ENCODE results near the gene FKBP6.
A peak's percentile ranks its signal among the peaks of the same experiment; 100 is the strongest.
"Not testable (repeated sequence)": the region's sequence is repeated elsewhere in the genome, so short reads cannot be mapped to it uniquely, and the experiment has no call there.

Gene FKBP6, protein sequence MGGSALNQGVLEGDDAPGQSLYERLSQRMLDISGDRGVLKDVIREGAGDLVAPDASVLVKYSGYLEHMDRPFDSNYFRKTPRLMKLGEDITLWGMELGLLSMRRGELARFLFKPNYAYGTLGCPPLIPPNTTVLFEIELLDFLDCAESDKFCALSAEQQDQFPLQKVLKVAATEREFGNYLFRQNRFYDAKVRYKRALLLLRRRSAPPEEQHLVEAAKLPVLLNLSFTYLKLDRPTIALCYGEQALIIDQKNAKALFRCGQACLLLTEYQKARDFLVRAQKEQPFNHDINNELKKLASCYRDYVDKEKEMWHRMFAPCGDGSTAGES

GRCh38 chr7:73327922-73328321 is at the start of gene FKBP6, which contains the start of gene TRIM50:
Gene FKBP6 (plus strand): TSS chr7:73328161. CDS start chr7:73328429, 268 bp downstream.
Gene TRIM50 (minus strand): TSS chr7:73328082. CDS start chr7:73324787, 3,295 bp downstream.
- DNase-seq (ENCODE audit: low spot score), result not testable (repeated sequence)

DNA sequence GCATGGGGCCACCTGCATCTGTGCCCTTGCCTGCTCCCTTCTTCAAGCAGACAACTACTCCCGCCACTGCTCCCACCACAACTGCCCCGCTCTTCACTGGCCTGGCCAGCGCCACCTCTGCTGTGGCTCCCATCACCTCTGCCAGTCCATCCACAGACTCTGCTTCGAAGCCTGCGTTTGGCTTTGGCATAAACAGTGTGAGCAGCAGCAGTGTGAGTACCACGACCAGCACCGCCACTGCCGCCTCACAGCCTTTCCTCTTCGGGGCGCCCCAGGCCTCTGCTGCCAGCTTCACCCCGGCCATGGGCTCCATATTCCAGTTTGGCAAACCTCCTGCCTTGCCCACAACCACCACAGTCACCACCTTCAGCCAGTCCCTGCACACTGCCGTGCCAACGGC is 30.7 kb upstream of the FKBP6 start:
- DNase-seq (ENCODE audit: low spot score), result not testable (repeated sequence)

GRCh38 chr7:73297706-73298105 is 30.3 kb upstream of the FKBP6 start:
- DNase-seq (ENCODE audit: low spot score), result not testable (repeated sequence)

GRCh38 chr7:73299812-73300211 is 28.1 kb upstream of the FKBP6 start:
- not testable (repeated sequence) for DNase-seq (ENCODE audit: low spot score)

- not testable (repeated sequence) for DNase-seq (ENCODE audit: low spot score)
These were observed 26.9 kb upstream of the FKBP6 start for GRCh38 chr7:73301108-73301507.

- not testable (repeated sequence) for DNase-seq (ENCODE audit: low spot score)
These were observed 25.1 kb upstream of the FKBP6 start for GRCh38 chr7:73302846-73303245.

- no peak for DNase-seq (ENCODE audit: low spot score)
These were observed 24.4 kb upstream of the FKBP6 start for GRCh38 chr7:73303546-73303945.

DNA sequence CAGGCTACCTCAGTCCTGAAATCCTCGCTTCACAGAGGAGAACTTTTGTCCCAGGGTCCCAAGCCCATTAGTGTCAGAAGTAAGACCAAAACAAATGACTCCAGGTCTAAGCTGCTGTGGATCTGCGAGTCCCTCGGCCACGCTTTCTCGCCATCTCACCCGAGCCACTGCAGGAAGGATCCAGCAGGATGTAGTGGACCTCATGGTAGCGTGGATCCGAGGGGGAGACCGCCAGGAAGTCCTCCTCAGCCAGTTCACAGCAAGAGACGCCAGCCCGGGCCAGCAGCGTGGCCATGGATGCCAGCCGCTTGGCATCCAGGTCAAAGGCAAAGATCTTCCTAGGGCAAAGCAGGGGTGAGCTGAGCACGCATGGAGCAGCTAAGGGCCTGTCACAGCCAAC is 23.9 kb upstream of the FKBP6 start:
- no peak for DNase-seq (ENCODE audit: low spot score)

DNA sequence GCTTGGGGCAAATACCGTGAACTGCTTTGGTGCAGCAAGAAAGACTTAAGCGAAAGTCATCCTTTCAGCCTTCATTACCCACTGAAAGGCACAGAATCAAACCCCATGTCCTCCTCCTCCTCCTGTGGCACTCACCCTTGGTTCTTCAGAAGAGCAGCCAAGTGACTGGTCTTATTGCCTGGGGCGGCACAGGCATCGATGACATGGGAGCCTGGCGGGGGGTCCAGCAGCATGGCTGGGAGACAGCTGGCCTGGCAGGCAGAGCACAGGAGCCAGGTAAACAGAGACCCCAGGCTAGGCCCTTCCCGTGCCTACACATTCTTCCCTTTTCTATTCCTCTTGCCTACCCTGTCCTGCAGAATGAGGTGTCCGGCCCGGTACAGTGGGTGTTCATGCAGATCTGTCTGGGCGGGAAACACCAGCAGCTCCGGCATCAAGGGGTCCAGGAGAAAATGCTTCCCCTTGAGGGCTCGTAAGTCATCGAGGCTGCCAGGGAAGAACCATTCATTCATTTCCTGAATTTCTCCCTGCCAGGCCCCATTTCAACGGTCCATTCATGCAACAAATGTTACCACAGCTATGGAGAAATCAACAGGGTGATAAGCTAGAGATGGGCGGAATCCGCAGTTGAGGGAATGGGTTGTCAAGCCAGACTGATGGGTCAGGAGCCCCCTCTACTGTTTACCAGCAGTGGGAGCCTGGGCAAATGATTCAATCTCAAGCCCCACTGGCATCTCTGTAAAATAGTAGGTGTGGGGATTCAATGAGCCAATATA is 23.2 kb upstream of the FKBP6 start:
- DNase-seq (ENCODE audit: low spot score), result not testable (repeated sequence)

- no peak for DNase-seq (ENCODE audit: low spot score)
These were observed 20.5 kb upstream of the FKBP6 start for GRCh38 chr7:73307436-73307835.

- DNase-seq (ENCODE audit: low spot score), result no peak
These were observed 19.8 kb upstream of the FKBP6 start for GRCh38 chr7:73308074-73308664.

- peak; percentile 91 for DNase-seq (ENCODE audit: low spot score)
These were observed 19.2 kb upstream of the FKBP6 start, which contains the start of gene NSUN5 for GRCh38 chr7:73308665-73309214. Gene NSUN5 (minus strand): TSS chr7:73308826. CDS start chr7:73308790, 36 bp downstream.

DNA sequence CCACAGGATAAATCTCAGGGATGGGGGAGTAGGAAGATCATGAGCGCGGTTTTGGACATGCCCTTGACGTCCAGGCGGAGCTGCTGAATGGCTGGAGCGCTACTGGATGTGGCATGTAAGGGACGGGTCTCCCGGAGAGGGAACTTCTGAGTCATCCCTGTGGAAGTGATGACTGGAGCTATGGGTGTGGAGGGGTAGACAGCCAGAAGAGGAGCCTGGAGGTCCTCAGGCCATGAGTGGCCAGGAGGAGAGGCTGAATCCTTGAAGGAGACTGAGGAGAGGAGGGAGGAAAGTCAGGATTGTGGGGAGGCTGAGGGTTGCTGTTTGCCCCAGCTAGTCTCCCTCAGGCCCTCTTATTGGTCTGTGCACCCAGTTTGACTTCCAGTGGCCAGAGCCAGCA is 16.5 kb upstream of the FKBP6 start:
- DNase-seq (ENCODE audit: low spot score), result not testable (repeated sequence)

DNA sequence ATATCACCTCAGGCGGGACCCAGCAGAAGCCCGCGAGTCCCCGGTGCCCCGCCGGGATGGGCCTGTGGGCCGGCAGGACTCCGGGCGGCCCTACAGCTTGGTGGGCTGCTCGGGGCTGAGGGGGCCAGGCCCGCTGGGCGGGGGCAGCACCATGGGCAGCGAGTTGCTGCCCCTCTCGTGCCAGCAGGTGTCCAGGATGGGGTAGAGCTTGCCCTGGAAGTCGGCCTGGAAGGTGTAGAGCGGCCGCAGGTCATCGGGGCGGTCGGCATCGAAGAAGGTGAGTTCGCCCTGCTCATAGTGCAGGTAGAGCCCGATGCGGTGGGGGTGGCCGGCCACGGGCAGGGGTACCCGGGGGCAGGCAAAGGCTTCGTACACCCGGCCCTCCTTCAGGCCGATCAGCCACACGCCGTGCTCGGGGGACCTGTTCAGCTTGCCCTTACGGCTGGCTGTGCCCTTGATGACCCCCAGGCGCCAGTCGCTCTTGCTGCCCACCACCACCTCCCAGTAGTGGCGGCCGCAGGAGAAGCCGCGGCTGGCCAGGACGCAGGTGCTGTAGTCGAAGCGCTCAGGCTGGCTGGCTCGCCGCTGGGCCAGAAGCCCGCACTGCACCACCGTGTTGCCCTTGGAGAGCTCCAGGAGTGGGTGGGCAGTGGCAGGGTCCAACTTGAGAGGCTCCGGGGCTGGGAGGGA is 15.0 kb upstream of the FKBP6 start:
- DNase-seq (ENCODE audit: low spot score), result no peak

DNA sequence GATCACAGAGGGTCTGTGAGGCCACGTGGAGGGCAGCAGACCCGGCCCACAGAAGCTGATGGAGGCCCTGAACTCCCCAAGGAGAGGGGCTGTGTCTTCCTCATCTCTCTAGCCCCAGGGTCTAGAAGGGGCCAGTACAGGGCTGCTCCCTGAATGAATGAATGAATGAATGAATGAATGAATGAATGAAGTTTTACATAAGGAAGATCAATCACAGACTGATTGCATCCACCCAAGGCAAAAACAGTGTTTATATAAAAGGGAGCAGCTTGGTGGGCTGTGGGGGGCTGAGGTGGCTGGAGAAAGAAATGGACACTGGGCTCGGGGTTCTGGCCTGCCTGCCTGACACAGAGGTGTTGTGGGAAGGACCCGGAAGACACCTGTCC is 14.4 kb upstream of the FKBP6 start:
- DNase-seq (ENCODE audit: low spot score), result no peak

GRCh38 chr7:73314271-73314670 is 13.7 kb upstream of the FKBP6 start:
- no peak for DNase-seq (ENCODE audit: low spot score)

GRCh38 chr7:73316521-73316920 is 11.4 kb upstream of the FKBP6 start:
- DNase-seq (ENCODE audit: low spot score), result no peak

GRCh38 chr7:73318656-73319204 is 9.2 kb upstream of the FKBP6 start:
- not testable (repeated sequence) for DNase-seq (ENCODE audit: low spot score)

- not testable (repeated sequence) for DNase-seq (ENCODE audit: low spot score)
These were observed 8.4 kb upstream of the FKBP6 start for GRCh38 chr7:73319541-73319940.

DNA sequence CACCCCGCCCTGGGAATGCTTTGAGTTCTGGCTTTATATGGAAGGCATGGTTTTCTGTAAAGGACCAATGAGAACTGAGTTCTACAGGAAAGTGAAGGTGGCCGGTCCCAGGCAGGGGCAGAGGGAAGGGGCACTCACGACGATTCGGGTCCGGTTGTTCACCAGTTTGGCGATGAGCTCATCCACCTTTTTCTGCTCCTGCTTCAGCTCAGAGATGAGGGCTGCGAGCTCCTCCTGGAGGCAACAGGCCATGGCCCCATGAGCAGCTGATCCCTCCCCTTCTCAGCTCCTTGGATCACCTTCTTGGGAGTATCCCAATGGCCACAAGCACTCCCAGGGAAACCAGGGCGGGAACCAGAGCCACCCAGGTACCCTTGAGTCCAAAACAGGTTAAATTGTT is 8.0 kb upstream of the FKBP6 start:
- not testable (repeated sequence) for DNase-seq (ENCODE audit: low spot score)

- not testable (repeated sequence) for DNase-seq (ENCODE audit: low spot score)
These were observed 4.4 kb upstream of the FKBP6 start for GRCh38 chr7:73323434-73324080.
